Measurements from ENCODE around the gene EVX2. TPM values are rescaled to one million over a fixed set of nuclear protein-coding genes. Genes with fewer than 3 reads are reported as not detected.

EVX2 gene
- total and polyA plus RNA-seq, 9 of the 15 experiments (the other 6 are each of a cell fraction or from before 2014, with no cell fraction given): not detected

- BruUV-seq (replicated peaks): no TSS peak
- no peaks in the 10 kb centered on the region for H3K79me2 ChIP-seq (ENCODE audit: control insufficient read depth, insufficient read depth, low read length)
- H2AFZ ChIP-seq (ENCODE audit: low read depth, low read length): no peak overlapping the region
- 1% methylated on average over 34 of the region's 34 CpGs for WGBS (ENCODE audit: insufficient coverage, low coverage, missing lambda C conversion rate)
- no peak for TF ChIP-seq MEIS2 (IDR thresholded peaks at IDR 0.05; ENCODE audit: partially characterized antibody)
- 0 out of 2 replicates have a peak, but pooled peaks have one; percentile 16 for TF ChIP-seq ZNF316 (IDR thresholded peaks at IDR 0.05)
- TF ChIP-seq EGR1 (conservative IDR thresholded peaks at IDR 0.05): 0 out of 2 replicates have a peak, but pooled peaks have one; percentile 23
- no peak for ATAC-seq
- H3K4me1 ChIP-seq (replicated peaks in 1 of 2; ENCODE audit: control insufficient read depth in 2 of 2, insufficient read depth in 2 of 2, low read length in 2 of 2): peaks cover 0 to 26% of the 10 kb centered on the region in 2 experiments; a peak in 2 of 5 replicates
- intact Hi-C loops (cut with micrococcal nuclease) (no loop called here), in situ Hi-C loops (cut with MboI) (no loop called here)
- H3K9me1 ChIP-seq (ENCODE audit: control insufficient read depth, insufficient read depth, low read length): no peaks in the 10 kb centered on the region
- H4K20me1 ChIP-seq (replicated peaks; ENCODE audit: control insufficient read depth, insufficient read depth, low read length): 0 out of 2 replicates have a peak, but pooled peaks cover 6% of the 10 kb centered on the region
- CTCF ChIA-PET (ENCODE audit: low intra/inter-chr PET ratio): interaction anchor here (1.1 kb wide), 1 partner anchor 1023 kb away, joined by 3 read pairs; no protein-coding TSS in a partner anchor
- DNase-seq (ENCODE audit: extremely low read depth in 1 of 4, low spot score in 3 of 4): no peak
- H3K9me3 ChIP-seq (replicated peaks; ENCODE audit: control insufficient read depth, insufficient read depth, low read depth, low read length): no peaks in the 10 kb centered on the region
- POLR2A ChIA-PET: interaction anchor here (0.6 kb wide), 1 partner anchor 1471 kb away, joined by 3 read pairs; no protein-coding TSS in a partner anchor
- no peak overlapping the region for H3K4me2 ChIP-seq (ENCODE audit: insufficient read depth, low read length)
- no peak for FAIRE-seq
- H3K4me3 ChIP-seq: no peak overlapping the region
- H3K9ac ChIP-seq (ENCODE audit: insufficient read depth in 1 of 2, low read depth in 2 of 2, low read length in 2 of 2): no peak overlapping the region
- H3K27ac ChIP-seq (ENCODE audit: extremely low read depth, low read depth, low read length): no peak overlapping the region
- no peaks in the 10 kb centered on the region for H3K36me3 ChIP-seq (ENCODE audit: control insufficient read depth, insufficient read depth, low read length)
- peaks cover 76 to 78% of the 10 kb centered on the region in 2 experiments for H3K27me3 ChIP-seq (ENCODE audit: control insufficient read depth in 2 of 2, insufficient read depth in 2 of 2, low read length in 2 of 2)
These were observed 40.6 kb upstream of the EVX2 start for GRCh38 chr2:176124110-176124946.
